Muscle of leg (tissue), 11 donors: ENCODE data around the gene ST3GAL6. TPM values are rescaled to one million over a fixed set of nuclear protein-coding genes. Genes with fewer than 3 reads are reported as not detected.

Experiments used
- DNase-seq: peaks from one replicate; pipeline ENCODE4 v3.0.0; 2013
- H3K27ac ChIP-seq: one replicate; pipeline ENCODE4 v1.5.1; 2013; ENCODE audit warnings: mild to moderate bottlenecking, low read length, control low read depth
- H3K27me3 ChIP-seq: one replicate; pipeline ENCODE4 v1.6.1; 2013; ENCODE audit warnings: low read length; ENCODE audit not compliant: control insufficient read depth, insufficient read depth
- H3K36me3 ChIP-seq: one replicate; pipeline ENCODE4 v1.6.1; 2013; ENCODE audit warnings: low read length; ENCODE audit not compliant: control insufficient read depth, insufficient read depth
- H3K4me1 ChIP-seq: one replicate; pipeline ENCODE4 v1.6.1; 2013; ENCODE audit warnings: low read length; ENCODE audit not compliant: control insufficient read depth, insufficient read depth
- H3K4me3 ChIP-seq: one replicate; pipeline ENCODE4 v1.5.1; 2013; ENCODE audit warnings: low read length, control low read depth
- H3K9me3 ChIP-seq: replicated peaks from 2 replicates; pipeline ENCODE4 v1.6.1; 2013; ENCODE audit warnings: low read depth, low read length; ENCODE audit not compliant: control insufficient read depth
- WGBS: methylation state at CpG from one replicate; pipeline ENCODE4 v1.1.5; 2013; ENCODE audit warnings: missing lambda C conversion rate; ENCODE audit not compliant: insufficient coverage; 5-methylcytosine and 5-hydroxymethylcytosine counted together
- polyA plus RNA-seq, 8 donors: library from polyadenylated mRNA; unstranded; fragments of 120-200 nt; gene quantifications; one replicate each; pipeline versions ENCODE4 v1.2.1 to v1.2.3, GENCODE V29; 2013; ENCODE audit warnings: inconsistent platforms in 1 of 8, low replicate concordance in 1 of 8; ENCODE audit not compliant: insufficient read length in 8 of 8, insufficient read depth in 1 of 8
- total RNA-seq: library from RNA; stranded (reverse); fragments of 120-200 nt; gene quantifications from one replicate; pipeline ENCODE4 v1.2.4, GENCODE V29; 2013

Gene ST3GAL6
- total and polyA plus RNA-seq, 9 donors: 4.3 to 9.1 (median 5.8) TPM

DNA sequence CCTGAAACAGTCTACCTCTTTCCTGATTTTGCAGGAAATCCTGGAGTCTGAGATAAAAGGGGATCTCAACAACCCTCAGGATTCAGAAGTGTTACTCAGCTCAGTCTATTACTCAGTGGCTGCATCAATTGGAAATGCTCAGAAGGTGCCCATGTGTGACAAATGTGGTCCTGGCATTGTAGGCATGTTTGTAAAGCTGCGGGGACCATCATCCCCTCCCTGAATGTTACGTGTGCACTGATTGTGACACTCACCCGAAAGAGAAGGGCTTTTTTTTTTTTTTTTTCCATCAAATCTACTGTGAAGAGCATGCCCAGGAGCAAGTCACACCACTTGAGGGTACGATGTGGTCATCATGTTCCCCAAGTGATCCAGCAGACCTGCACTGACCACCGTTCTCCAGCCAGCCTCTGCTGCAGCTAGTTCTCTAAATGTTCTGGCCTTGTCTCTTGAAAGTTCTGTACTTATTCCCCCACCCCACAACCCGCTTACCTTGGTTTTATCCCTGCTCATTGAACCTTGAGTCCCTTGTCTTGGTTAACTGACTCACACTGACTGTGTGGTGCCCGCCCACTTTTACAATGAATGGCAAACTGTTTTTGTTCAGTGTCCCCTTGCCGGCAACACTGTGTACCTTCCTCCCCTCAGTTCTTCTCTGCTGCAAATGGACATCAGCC, 19.8 kb downstream of the ST3GAL6 start:
- WGBS: 93% methylated on average over 7 of the region's 8 CpGs
- Histone ChIP-seq H3K27me3 (no peaks in the 10 kb centered on the region), H3K9me3 (no peaks in the 10 kb centered on the region), H3K27ac (no peak overlapping the region), H3K36me3 (no peaks in the 10 kb centered on the region), H3K4me3 (no peak overlapping the region), H3K4me1 (peaks cover 2% of the 10 kb centered on the region)
- DNase-seq: no peak

DNA sequence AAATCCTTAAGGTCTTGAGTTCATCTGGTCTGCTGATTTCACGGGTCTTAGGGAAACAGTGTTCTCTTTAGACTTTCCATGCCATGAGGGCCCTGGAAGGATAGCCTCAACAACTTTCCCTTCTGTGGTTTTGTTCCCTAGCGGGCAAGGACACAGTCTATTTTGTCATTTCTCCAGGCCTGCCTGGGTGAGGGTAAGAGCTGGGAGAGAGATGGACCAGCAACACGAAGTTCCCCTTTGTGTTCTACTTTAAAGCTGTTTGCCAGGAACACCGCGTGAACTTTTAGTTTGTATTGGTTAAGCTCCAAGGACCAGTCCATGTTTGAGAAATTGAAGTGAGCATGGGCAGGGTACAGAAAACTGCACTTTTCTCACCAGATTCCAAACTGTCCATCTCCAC, 20.9 kb downstream of the ST3GAL6 start:
- H3K27ac ChIP-seq: no peak overlapping the region

DNA sequence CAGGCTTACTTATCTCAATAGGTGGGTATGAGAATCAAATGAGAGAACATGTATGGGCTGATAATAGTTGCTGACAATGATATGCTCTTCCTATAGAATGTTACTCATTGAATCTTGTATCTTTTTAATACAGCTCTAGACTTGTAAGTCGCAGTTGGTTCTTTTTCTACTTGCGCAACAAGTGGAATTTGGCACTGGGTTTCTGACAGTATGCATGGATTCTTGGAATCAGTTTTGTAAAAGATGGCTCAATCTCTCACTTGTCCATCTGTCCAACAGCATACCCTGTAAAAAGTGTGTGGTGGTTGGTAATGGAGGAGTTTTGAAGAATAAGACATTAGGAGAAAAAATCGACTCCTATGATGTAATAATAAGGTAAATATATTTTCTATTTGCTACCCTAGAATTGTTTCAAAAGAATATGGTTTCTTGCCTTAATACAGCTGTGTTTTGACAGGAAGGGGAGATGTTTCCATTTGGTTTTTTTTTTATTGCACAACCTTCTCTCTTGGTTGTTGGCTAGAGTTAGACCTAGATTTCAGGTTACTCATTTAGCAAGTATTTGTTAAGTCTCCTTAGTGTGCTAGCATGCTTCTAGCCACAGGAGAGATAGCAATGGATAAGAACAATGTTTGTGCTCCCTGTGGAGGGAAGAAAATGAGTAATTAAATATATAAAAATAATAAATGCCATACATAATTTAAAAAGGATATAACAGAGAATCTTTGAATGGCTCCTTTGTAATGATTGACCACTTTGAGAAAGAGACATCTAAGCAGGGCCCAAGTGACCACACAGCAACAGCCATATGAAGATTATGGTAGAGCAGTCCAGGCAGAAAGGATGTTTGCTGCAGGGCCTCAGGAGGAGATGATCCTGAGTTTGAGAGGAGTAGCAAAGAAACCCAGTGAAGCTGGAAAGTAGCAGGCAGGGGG, 21.8 kb downstream of the ST3GAL6 start:
- H3K27me3 ChIP-seq: no peaks in the 10 kb centered on the region
- no peaks in the 10 kb centered on the region for H3K36me3 ChIP-seq
- H3K9me3 ChIP-seq: no peaks in the 10 kb centered on the region
- H3K4me3 ChIP-seq: no peak overlapping the region
- no CpG with 5 or more reads among the region's 3 CpGs for WGBS
- no peak overlapping the region for H3K27ac ChIP-seq
- no peak for DNase-seq
- no peaks in the 10 kb centered on the region for H3K4me1 ChIP-seq

More for the DNA sequence above, 20.9 kb downstream of the ST3GAL6 start:
- no peak for DNase-seq
- Histone ChIP-seq H3K9me3 (no peaks in the 10 kb centered on the region), H3K4me1 (no peaks in the 10 kb centered on the region), H3K36me3 (no peaks in the 10 kb centered on the region), H3K4me3 (no peak overlapping the region), H3K27me3 (no peaks in the 10 kb centered on the region)
- WGBS: 78% methylated on average over 4 of the region's 5 CpGs

DNA sequence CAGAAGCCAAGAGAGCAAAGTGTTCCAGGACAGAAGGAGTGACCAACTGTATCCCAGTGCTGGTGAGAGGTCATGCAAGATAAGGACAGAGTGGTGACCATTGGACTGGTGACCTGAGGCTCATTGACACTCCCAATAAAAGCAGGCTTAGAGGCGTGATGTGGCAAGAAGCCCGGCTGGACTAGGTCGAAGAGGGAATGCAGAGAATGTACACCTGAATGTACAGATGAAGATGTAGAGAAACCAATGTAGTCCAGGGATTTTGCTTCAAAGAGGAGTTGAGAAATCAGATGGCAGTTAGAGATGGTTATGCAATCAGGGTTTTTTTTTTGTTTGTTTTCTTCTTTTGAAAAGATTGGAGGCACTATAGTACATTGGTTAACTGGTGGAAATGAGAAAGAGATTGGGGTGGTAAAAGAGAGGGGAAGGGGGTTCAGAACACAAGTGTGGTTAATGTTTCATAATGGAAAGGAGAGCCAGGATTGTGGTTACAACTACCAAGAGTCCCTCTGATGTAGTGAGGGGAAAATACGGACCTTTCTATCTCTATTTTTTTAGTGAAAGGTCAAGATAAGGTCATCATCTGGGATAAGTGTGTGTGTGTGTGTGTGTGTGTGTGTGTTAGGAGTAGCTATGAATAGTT, 23.3 kb downstream of the ST3GAL6 start:
- no peaks in the 10 kb centered on the region for H3K9me3 ChIP-seq
- H3K4me1 ChIP-seq: no peaks in the 10 kb centered on the region
- H3K27me3 ChIP-seq: no peaks in the 10 kb centered on the region
- WGBS: 95% methylated on average over 3 of the region's 4 CpGs
- H3K4me3 ChIP-seq: no peak overlapping the region
- H3K27ac ChIP-seq: no peak overlapping the region
- no peak for DNase-seq
- H3K36me3 ChIP-seq: no peaks in the 10 kb centered on the region

DNA sequence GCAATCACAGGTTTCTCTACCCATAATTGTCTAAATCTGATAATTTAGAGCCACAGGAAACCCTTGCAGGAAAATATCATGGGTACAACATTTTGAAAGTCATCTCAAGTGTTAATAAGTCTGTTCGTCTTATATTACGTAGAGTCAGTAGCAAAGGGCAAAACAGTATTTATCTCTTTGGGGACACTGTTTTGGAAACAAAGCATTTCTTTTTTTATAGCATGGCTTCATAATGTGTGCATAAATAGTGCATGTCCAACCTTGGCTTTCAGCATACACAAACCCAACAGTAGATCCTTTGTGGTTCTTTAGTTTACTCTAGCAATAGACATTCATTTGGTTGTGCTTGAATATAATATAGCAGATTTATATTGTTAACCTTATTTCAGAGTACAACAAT, 24.0 kb downstream of the ST3GAL6 start:
- H3K27me3 ChIP-seq: no peaks in the 10 kb centered on the region
- no peaks in the 10 kb centered on the region for H3K4me1 ChIP-seq
- no peak overlapping the region for H3K27ac ChIP-seq
- no peak for DNase-seq
- no peak overlapping the region for H3K4me3 ChIP-seq
- H3K36me3 ChIP-seq: no peaks in the 10 kb centered on the region
- no peaks in the 10 kb centered on the region for H3K9me3 ChIP-seq
- WGBS: no CpG with 5 or more reads among the region's 2 CpGs

DNA sequence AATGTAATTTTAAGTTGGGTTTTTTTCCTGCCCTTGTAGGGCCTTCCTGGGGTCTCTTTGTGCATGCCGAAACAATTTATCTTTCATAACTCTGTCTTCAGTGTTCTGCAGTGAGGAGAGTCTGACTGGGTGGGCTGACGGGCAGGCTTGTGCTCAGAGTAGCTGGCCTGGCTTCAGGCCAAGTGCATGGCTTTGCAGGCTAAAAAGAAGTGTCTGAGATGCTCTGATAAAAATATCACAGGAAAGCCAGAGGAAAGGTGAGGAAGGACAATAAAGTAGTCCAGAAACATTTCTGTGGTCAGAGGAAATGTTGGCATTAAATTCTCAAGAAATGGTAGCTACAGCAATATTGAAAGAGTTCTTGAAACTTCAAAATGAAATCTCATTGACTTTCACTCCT, 25.5 kb downstream of the ST3GAL6 start:
- Histone ChIP-seq H3K27ac (no peak overlapping the region), H3K4me1 (no peaks in the 10 kb centered on the region), H3K9me3 (no peaks in the 10 kb centered on the region), H3K36me3 (no peaks in the 10 kb centered on the region), H3K27me3 (no peaks in the 10 kb centered on the region), H3K4me3 (no peak overlapping the region)
- 40% methylated on average over 1 of the region's 2 CpGs for WGBS
- DNase-seq: no peak

DNA sequence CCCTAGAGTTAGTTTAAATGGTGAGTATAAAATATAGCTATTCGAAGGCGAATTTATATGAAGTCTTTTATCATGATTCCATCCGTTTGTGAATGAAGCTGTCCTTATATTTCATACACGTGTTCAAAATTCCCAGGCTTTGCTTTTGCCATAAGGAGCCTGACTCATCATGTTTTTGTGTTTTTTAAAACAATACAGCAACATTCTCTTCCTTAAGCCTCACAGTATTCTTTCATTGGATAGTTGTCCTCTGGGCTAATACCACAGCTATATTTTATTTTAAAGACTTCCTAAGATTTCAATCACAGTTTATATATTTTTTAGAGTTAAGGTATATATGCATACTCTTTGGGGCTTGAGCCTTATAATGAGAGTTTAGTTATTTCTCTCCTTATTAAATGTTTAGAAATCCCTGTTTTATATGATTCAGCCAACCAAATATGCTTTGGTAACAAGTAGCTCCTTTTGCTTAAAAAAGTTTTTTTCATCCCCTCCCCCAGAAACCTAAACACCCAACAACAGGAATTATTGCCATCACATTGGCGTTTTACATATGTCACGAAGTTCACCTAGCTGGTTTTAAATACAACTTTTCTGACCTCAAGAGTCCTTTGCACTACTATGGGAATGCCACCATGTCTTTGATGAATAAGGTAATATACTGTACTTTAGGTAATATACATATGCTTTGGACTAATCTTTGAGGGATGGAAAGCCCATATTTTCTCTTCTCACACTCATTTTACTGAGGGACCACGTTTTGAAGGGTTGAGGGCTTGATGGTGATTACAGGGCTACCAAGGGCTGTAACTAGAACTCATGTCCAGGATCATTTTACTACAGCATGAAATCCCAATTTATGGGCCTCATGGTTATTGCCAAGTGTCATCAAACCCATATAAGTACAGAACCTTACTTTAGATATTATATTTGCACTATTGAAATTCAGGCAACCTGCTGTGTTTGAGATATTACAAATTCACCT, 28.5 kb downstream of the ST3GAL6 start:
- H3K4me3 ChIP-seq: no peak overlapping the region
- WGBS: 55% methylated on average over 2 of the region's 7 CpGs
- no peaks in the 10 kb centered on the region for H3K36me3 ChIP-seq
- no peak overlapping the region for H3K27ac ChIP-seq
- no peaks in the 10 kb centered on the region for H3K27me3 ChIP-seq
- no peaks in the 10 kb centered on the region for H3K9me3 ChIP-seq
- no peak for DNase-seq
- no peaks in the 10 kb centered on the region for H3K4me1 ChIP-seq

DNA sequence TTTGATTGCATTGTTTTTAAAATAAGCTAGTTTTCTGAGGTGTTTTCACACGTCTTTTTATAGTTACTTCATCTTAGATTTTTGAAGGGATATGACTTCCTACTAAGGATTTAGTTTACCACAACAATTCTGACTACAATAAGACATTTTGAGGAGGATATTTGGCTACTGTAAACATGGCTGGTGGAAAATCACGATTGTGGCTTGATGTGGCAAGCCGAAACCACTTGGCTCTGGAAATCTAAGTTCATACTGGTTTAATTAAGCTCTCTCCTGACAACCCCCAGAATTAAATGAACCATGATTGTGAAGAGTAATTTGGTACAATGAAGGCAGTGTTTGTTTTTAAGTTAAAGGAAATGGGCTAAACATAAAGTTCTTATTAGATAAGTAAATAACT, 30.8 kb downstream of the ST3GAL6 start:
- Histone ChIP-seq H3K36me3 (peaks cover 4% of the 10 kb centered on the region), H3K4me1 (no peaks in the 10 kb centered on the region), H3K27ac (no peak overlapping the region), H3K27me3 (no peaks in the 10 kb centered on the region), H3K9me3 (no peaks in the 10 kb centered on the region), H3K4me3 (no peak overlapping the region)
- WGBS: no CpG with 5 or more reads among the region's 3 CpGs
- DNase-seq: no peak

DNA sequence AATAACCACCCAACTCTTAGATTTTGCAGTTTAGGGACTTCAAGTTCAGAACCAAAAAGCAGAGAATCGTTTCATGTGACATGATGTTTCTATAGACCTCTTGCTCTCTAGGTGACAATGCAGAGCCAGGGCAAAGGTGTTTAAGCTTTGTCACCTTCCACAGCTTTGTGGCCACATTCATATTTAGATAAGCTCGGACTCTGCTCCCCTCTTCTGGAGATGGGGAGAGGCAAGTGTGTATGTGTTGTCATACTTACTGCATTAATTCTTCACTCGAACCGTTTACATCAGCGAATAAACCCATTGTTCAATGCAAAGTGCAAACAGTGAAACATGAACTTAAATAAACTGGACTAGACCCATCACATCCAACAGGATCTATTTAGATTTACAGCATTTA, 33.2 kb downstream of the ST3GAL6 start:
- WGBS: 100% methylated on average over 1 of the region's 5 CpGs
- Histone ChIP-seq H3K4me1 (no peaks in the 10 kb centered on the region), H3K4me3 (no peak overlapping the region), H3K36me3 (peaks cover 15% of the 10 kb centered on the region), H3K27ac (no peak overlapping the region), H3K27me3 (no peaks in the 10 kb centered on the region), H3K9me3 (no peaks in the 10 kb centered on the region)
- no peak for DNase-seq
